HEK293 (cell line): ENCODE results near the gene SLC25A44.
A peak's percentile ranks its signal among the peaks of the same experiment; 100 is the strongest.

Source experiments
- CTCF ChIA-PET: fragments of 350-600 bp; formaldehyde crosslinking; extraction: SDS; loops from one replicate; lab custom pipeline; 2021; ENCODE audit warnings: antibody characterized with exemption; lab: Yijun Ruan, JAX
- POLR2A ChIA-PET: fragments of 300-600 bp; formaldehyde crosslinking; extraction: SDS; loops from one replicate; lab custom pipeline; 2020; ENCODE audit warnings: antibody characterized with exemption, inconsistent platforms; lab: Yijun Ruan, JAX
- H3K27ac ChIP-seq: fragments of 200-500 bp; sonication (Bioruptor generic); 2 replicates; pipeline ENCODE4 v1.5.1; 2014; ENCODE audit warnings: low read depth, low read length, control low read depth, inconsistent platforms; ENCODE audit errors: extremely low read depth
- H3K36me3 ChIP-seq, 2 experiments: fragments of 200-500 bp in 1 of 2; sonication (Bioruptor generic) in 1 of 2; 1 replicate in 1 of 2; 2 replicates in 1 of 2; pipeline ENCODE4 v1.5.1; 2014 to 2017; ENCODE audit warnings: inconsistent platforms in 2 of 2, low read length in 2 of 2; ENCODE audit not compliant: control insufficient read depth in 2 of 2, insufficient read depth in 1 of 2
- H3K4me1 ChIP-seq: fragments of 200-500 bp; sonication (Bioruptor generic); 2 replicates; pipeline ENCODE4 v1.5.1; 2014; ENCODE audit warnings: mild to moderate bottlenecking, low read length, inconsistent platforms; ENCODE audit not compliant: control insufficient read depth, insufficient read depth
- H3K4me3 ChIP-seq: 2 replicates; pipeline ENCODE4 v1.5.1; 2011; ENCODE audit warnings: low read depth, mild to moderate bottlenecking, control low read depth, low read length, moderate library complexity
- H3K9me3 ChIP-seq: fragments of 200-500 bp; sonication (Bioruptor generic); 2 replicates; pipeline ENCODE4 v1.5.1; 2014; ENCODE audit warnings: low read depth, low read length, inconsistent platforms; ENCODE audit not compliant: control insufficient read depth, insufficient read depth
- GLIS1 ChIP-seq: fragments of 450-650 bp; formaldehyde crosslinking; IDR thresholded peaks from 2 replicates; pipeline ENCODE4 v1.5.1; 2016; ENCODE audit warnings: missing biosample characterization, missing genetic modification characterization
- GLIS2 ChIP-seq: fragments of 450-650 bp; formaldehyde crosslinking; IDR thresholded peaks from 2 replicates; pipeline ENCODE4 v1.5.1; 2016; ENCODE audit warnings: missing biosample characterization, missing genetic modification characterization
- OSR2 ChIP-seq: fragments of 450-650 bp; formaldehyde crosslinking; IDR thresholded peaks from 2 replicates; pipeline ENCODE4 v1.5.1; 2016; ENCODE audit warnings: missing biosample characterization, missing genetic modification characterization
- SCRT2 ChIP-seq: fragments of 450-650 bp; formaldehyde crosslinking; IDR thresholded peaks from 2 replicates; pipeline ENCODE4 v1.5.1; 2016; ENCODE audit warnings: missing biosample characterization, missing genetic modification characterization
- ZIC2 ChIP-seq: fragments of 450-650 bp; formaldehyde crosslinking; IDR thresholded peaks from 2 replicates; pipeline ENCODE4 v1.5.1; 2016; ENCODE audit warnings: missing biosample characterization, missing genetic modification characterization
- ZNF211 ChIP-seq: fragments of 450-650 bp; formaldehyde crosslinking; IDR thresholded peaks from 2 replicates; pipeline ENCODE4 v1.5.1; 2016; ENCODE audit warnings: low read depth, missing biosample characterization, missing genetic modification characterization
- ZNF239 ChIP-seq: fragments of 450-650 bp; formaldehyde crosslinking; IDR thresholded peaks from 2 replicates; pipeline ENCODE4 v1.5.1; 2016; ENCODE audit warnings: missing biosample characterization, missing genetic modification characterization
- ZNF311 ChIP-seq: fragments of 450-650 bp; formaldehyde crosslinking; IDR thresholded peaks from 2 replicates; pipeline ENCODE4 v1.5.1; 2017; ENCODE audit warnings: missing biosample characterization, missing genetic modification characterization, borderline replicate concordance
- ZNF600 ChIP-seq: fragments of 450-650 bp; formaldehyde crosslinking; IDR thresholded peaks from 2 replicates; pipeline ENCODE4 v1.5.1; 2016; ENCODE audit warnings: missing biosample characterization, missing genetic modification characterization
- ZNF610 ChIP-seq: fragments of 450-650 bp; formaldehyde crosslinking; IDR thresholded peaks from 2 replicates; pipeline ENCODE4 v1.5.1; 2016; ENCODE audit warnings: missing biosample characterization, missing genetic modification characterization, borderline replicate concordance
- TF ChIP-seq, protein P1 (sequence below): fragments of 450-650 bp; formaldehyde crosslinking; IDR thresholded peaks from 2 replicates; pipeline ENCODE4 v1.5.1; 2016; ENCODE audit warnings: missing biosample characterization, missing genetic modification characterization
- TF ChIP-seq, protein P2 (sequence below): fragments of 450-650 bp; formaldehyde crosslinking; IDR thresholded peaks from 2 replicates; pipeline ENCODE4 v1.5.1; 2016; ENCODE audit warnings: missing biosample characterization, missing genetic modification characterization
- TF ChIP-seq, protein P3 (sequence below): fragments of 450-650 bp; IDR thresholded peaks from 2 replicates; pipeline ENCODE4 v1.5.1; 2018; ENCODE audit warnings: missing biosample characterization, missing genetic modification characterization

Gene SLC25A44

DNA sequence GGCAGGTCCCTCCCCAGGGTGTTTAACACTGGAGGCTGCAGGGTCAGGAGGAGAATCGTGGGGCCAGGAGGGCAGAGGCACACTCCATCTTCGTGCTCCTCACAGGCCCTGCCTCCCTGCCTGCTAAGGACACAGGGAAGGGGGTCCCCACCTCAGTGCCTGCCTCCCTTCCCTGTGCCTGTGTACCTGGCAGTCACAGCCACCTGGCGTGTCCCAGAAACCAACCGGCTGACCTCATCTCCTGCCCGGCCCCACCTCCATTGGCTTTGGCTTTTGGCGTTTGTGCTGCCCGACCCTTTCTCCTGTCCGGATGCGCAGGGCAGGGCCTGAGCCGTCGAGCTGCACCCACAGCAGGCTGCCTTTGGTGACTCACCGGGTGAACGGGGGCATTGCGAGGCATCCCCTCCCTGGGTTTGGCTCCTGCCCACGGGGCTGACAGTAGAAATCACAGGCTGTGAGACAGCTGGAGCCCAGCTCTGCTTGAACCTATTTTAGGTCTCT, 47.5 kb downstream of the SLC25A44 start:
- H3K9me3 ChIP-seq: no peaks in the 10 kb centered on the region
- H3K27ac ChIP-seq: no peak overlapping the region
- no peaks in the 10 kb centered on the region for H3K4me1 ChIP-seq
- H3K36me3 ChIP-seq: peaks cover 9 to 33% of the 10 kb centered on the region in 2 experiments; a peak in 2 of 3 replicates
- no peak for TF ChIP-seq ZNF311 (tag by site-specific recombination)
- TF ChIP-seq, protein P1, sequence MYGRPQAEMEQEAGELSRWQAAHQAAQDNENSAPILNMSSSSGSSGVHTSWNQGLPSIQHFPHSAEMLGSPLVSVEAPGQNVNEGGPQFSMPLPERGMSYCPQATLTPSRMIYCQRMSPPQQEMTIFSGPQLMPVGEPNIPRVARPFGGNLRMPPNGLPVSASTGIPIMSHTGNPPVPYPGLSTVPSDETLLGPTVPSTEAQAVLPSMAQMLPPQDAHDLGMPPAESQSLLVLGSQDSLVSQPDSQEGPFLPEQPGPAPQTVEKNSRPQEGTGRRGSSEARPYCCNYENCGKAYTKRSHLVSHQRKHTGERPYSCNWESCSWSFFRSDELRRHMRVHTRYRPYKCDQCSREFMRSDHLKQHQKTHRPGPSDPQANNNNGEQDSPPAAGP (tag by site-specific recombination): peak; percentile 41; the same call in 1 of the 2 replicates
- TF ChIP-seq ZNF211: no peak
- no peak for TF ChIP-seq ZNF610 (tag by site-specific recombination)
- TF ChIP-seq ZIC2 (tag by site-specific recombination): peak; percentile 47
- TF ChIP-seq, protein P2, sequence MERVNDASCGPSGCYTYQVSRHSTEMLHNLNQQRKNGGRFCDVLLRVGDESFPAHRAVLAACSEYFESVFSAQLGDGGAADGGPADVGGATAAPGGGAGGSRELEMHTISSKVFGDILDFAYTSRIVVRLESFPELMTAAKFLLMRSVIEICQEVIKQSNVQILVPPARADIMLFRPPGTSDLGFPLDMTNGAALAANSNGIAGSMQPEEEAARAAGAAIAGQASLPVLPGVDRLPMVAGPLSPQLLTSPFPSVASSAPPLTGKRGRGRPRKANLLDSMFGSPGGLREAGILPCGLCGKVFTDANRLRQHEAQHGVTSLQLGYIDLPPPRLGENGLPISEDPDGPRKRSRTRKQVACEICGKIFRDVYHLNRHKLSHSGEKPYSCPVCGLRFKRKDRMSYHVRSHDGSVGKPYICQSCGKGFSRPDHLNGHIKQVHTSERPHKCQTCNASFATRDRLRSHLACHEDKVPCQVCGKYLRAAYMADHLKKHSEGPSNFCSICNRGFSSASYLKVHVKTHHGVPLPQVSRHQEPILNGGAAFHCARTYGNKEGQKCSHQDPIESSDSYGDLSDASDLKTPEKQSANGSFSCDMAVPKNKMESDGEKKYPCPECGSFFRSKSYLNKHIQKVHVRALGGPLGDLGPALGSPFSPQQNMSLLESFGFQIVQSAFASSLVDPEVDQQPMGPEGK (tag by site-specific recombination): peak; percentile 60
- peak; percentile 33; the same call in 1 of the 2 replicates for TF ChIP-seq ZNF600
- no peak overlapping the region for H3K4me3 ChIP-seq
- ChIA-PET CTCF (interaction anchor here (1.0 kb wide), 1 partner anchor 101 kb away, joined by 4 read pairs; no protein-coding TSS in a partner anchor), POLR2A (interaction anchor here (0.5 to 0.6 kb wide), 3 partner anchors 46 to 94 kb away, joined by 3 to 5 read pairs (median 3); no protein-coding TSS in a partner anchor)

DNA sequence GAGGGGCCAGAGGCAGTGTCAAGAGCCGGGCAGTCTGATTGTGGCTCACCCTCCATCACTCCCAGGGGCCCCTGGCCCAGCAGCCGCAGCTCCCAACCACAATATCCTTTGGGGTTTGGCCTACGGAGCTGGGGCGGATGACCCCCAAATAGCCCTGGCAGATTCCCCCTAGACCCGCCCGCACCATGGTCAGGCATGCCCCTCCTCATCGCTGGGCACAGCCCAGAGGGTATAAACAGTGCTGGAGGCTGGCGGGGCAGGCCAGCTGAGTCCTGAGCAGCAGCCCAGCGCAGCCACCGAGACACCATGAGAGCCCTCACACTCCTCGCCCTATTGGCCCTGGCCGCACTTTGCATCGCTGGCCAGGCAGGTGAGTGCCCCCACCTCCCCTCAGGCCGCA, 48.0 kb downstream of the SLC25A44 start, which contains the start of gene BGLAP:
Gene BGLAP, plus strand, starts transcription at position 259 of the 400 bp plus-strand sequence. Its CDS starts 48 bp downstream, at position 307.
- POLR2A ChIA-PET: no interaction called here

DNA sequence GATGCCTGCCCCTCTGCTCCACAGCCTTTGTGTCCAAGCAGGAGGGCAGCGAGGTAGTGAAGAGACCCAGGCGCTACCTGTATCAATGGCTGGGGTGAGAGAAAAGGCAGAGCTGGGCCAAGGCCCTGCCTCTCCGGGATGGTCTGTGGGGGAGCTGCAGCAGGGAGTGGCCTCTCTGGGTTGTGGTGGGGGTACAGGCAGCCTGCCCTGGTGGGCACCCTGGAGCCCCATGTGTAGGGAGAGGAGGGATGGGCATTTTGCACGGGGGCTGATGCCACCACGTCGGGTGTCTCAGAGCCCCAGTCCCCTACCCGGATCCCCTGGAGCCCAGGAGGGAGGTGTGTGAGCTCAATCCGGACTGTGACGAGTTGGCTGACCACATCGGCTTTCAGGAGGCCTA, 48.8 kb downstream of the SLC25A44 start:
- POLR2A ChIA-PET: no interaction called here
- no peaks in the 10 kb centered on the region for H3K4me1 ChIP-seq
- no peaks in the 10 kb centered on the region for H3K9me3 ChIP-seq
- H3K36me3 ChIP-seq: peaks cover under 1 to 25% of the 10 kb centered on the region in 2 experiments; a peak in 2 of 3 replicates
- H3K27ac ChIP-seq: no peak overlapping the region
- H3K4me3 ChIP-seq: no peak overlapping the region
- TF ChIP-seq, protein P3, sequence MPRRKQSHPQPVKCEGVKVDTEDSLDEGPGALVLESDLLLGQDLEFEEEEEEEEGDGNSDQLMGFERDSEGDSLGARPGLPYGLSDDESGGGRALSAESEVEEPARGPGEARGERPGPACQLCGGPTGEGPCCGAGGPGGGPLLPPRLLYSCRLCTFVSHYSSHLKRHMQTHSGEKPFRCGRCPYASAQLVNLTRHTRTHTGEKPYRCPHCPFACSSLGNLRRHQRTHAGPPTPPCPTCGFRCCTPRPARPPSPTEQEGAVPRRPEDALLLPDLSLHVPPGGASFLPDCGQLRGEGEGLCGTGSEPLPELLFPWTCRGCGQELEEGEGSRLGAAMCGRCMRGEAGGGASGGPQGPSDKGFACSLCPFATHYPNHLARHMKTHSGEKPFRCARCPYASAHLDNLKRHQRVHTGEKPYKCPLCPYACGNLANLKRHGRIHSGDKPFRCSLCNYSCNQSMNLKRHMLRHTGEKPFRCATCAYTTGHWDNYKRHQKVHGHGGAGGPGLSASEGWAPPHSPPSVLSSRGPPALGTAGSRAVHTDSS (tag by site-specific recombination): no peak
- TF ChIP-seq GLIS2 (tag by site-specific recombination): peak; percentile 55; the same call in 1 of the 2 replicates
- TF ChIP-seq GLIS1 (tag by site-specific recombination): peak; percentile 39
- TF ChIP-seq OSR2: no peak
- 0 out of 2 replicates have a peak, but pooled peaks have one; percentile 4 for TF ChIP-seq SCRT2 (tag by site-specific recombination)
- CTCF ChIA-PET: no interaction called here

More for the DNA sequence above, 48.0 kb downstream of the SLC25A44 start, which contains the start of gene BGLAP:
- Histone ChIP-seq H3K9me3 (no peaks in the 10 kb centered on the region), H3K4me1 (no peaks in the 10 kb centered on the region), H3K27ac (no peak within 1 kb of the TSS), H3K4me3 (no peak within 1 kb of the TSS), H3K36me3 (peaks cover 8 to 28% of the 10 kb centered on the region in 2 experiments; a peak in 2 of 3 replicates)
- CTCF ChIA-PET: interaction anchor here (1.0 kb wide), 1 partner anchor 101 kb away, joined by 4 read pairs; no protein-coding TSS in a partner anchor
- TF ChIP-seq ZNF239 (tag by site-specific recombination) (no peak), ZNF600 (0 out of 2 replicates have a peak, but pooled peaks have one; percentile 23)
